Measurements from ENCODE around the gene SUPT7L.
A peak's percentile ranks its signal among the peaks of the same experiment; 100 is the strongest.

Gene SUPT7L

GRCh38 chr2:27705851-27706622 is 42.6 kb upstream of the SUPT7L start:
- Mint-ChIP-seq H3K4me3 (no peak overlapping the region), H3K4me1 (peaks cover 21% of the 10 kb centered on the region), H3K36me3 (ENCODE audit: low read depth) (no peaks in the 10 kb centered on the region), H3K27me3 (ENCODE audit: low read depth, poor library complexity) (no peaks in the 10 kb centered on the region), H3K9me3 (no peaks in the 10 kb centered on the region), H3K27ac (peak overlapping the region; percentile 60)
- DNase-seq, result no peak
- no peak for TF ChIP-seq CTCF (IDR thresholded peaks at IDR 0.05)

- no peak overlapping the region for H3K4me3 Mint-ChIP-seq
- no peak overlapping the region for H3K27ac Mint-ChIP-seq
- DNase-seq, result no peak
- no peaks in the 10 kb centered on the region for H3K9me3 Mint-ChIP-seq
- H3K27me3 Mint-ChIP-seq (ENCODE audit: low read depth, poor library complexity), result no peaks in the 10 kb centered on the region
- H3K4me1 Mint-ChIP-seq, result peaks cover 21% of the 10 kb centered on the region
- no peak for TF ChIP-seq CTCF (IDR thresholded peaks at IDR 0.05)
- H3K36me3 Mint-ChIP-seq (ENCODE audit: low read depth), result no peaks in the 10 kb centered on the region
Observed at GRCh38 chr2:27704342-27704876, 41.0 kb upstream of the SUPT7L start.

- Mint-ChIP-seq H3K36me3 (ENCODE audit: low read depth) (no peaks in the 10 kb centered on the region), H3K4me3 (no peak overlapping the region), H3K27ac (no peak overlapping the region), H3K9me3 (no peaks in the 10 kb centered on the region), H3K27me3 (ENCODE audit: low read depth, poor library complexity) (no peaks in the 10 kb centered on the region), H3K4me1 (peaks cover 21% of the 10 kb centered on the region)
- peak; percentile 84 for TF ChIP-seq CTCF (IDR thresholded peaks at IDR 0.05)
- DNase-seq, result peak; percentile 88
Observed at GRCh38 chr2:27703638-27704341, 40.4 kb upstream of the SUPT7L start.

- Mint-ChIP-seq H3K9me3 (no peaks in the 10 kb centered on the region), H3K27me3 (ENCODE audit: low read depth, poor library complexity) (no peaks in the 10 kb centered on the region), H3K36me3 (ENCODE audit: low read depth) (peaks cover 7% of the 10 kb centered on the region), H3K4me1 (peaks cover 21% of the 10 kb centered on the region), H3K27ac (no peak overlapping the region), H3K4me3 (no peak overlapping the region)
- DNase-seq, result no peak
- TF ChIP-seq CTCF (IDR thresholded peaks at IDR 0.05), result no peak
Observed at GRCh38 chr2:27702302-27702701, 38.9 kb upstream of the SUPT7L start.

- peaks cover 21% of the 10 kb centered on the region for H3K4me1 Mint-ChIP-seq
- no peaks in the 10 kb centered on the region for H3K27me3 Mint-ChIP-seq (ENCODE audit: low read depth, poor library complexity)
- H3K36me3 Mint-ChIP-seq (ENCODE audit: low read depth), result peaks cover 7% of the 10 kb centered on the region
- H3K27ac Mint-ChIP-seq, result no peak overlapping the region
- H3K4me3 Mint-ChIP-seq, result no peak overlapping the region
- TF ChIP-seq CTCF (IDR thresholded peaks at IDR 0.05), result no peak
- H3K9me3 Mint-ChIP-seq, result no peaks in the 10 kb centered on the region
- DNase-seq, result no peak
Observed at GRCh38 chr2:27701676-27702075, 38.3 kb upstream of the SUPT7L start.

Measured in nephron progenitor cell (in vitro differentiated cells).